Gastroesophageal sphincter (tissue), 3 donors: ENCODE results near the gene TOX2.

Source experiments
- CTCF ChIP-seq, 4 experiments: fragments of 200-600 bp in 2 of 4; fragments of 450-650 bp in 2 of 4; sonication (generic) in 1 of 4; IDR thresholded peaks; one replicate each; pipeline ENCODE4 v1.5.1; 2017 to 2019; ENCODE audit warnings: antibody characterized with exemption in 4 of 4, mild to moderate bottlenecking in 2 of 4, moderate library complexity in 2 of 4
- POLR2A ChIP-seq, 2 donors: fragments of 450-650 bp; IDR thresholded peaks; one replicate each; pipeline ENCODE4 v1.6.1; 2017; ENCODE audit warnings: antibody characterized with exemption in 2 of 2, mild to moderate bottlenecking in 2 of 2, moderate library complexity in 1 of 2

- TF ChIP-seq CTCF (IDR thresholded peaks at IDR 0.05) (no peak), POLR2A (IDR thresholded peaks at IDR 0.05) (no peak)
These were observed 198.4 kb downstream of the TOX2 start for GRCh38 chr20:44112889-44113617.
